ENCODE results near the gene LRRC14B. TPM values are rescaled to one million over a fixed set of nuclear protein-coding genes. Genes with fewer than 3 reads are reported as not detected.
"Not testable (repeated sequence)": the region's sequence is repeated elsewhere in the genome, so short reads cannot be mapped to it uniquely, and the experiment has no call there.

LRRC14B gene
- total RNA-seq, 5 donors from 2014 or later (not counting 1 experiment from before 2014, with no cell fraction given): not detected

GRCh38 chr5:163338-163620 is 28.0 kb upstream of the LRRC14B start:
- no peaks in the 10 kb centered on the region for H3K4me1 Mint-ChIP-seq
- no peak for ATAC-seq (replicated peaks in 1 of 4)
- peaks cover 16 to 27% of the 10 kb centered on the region in 2 donors for H3K27me3 Mint-ChIP-seq
- no peak overlapping the region for H3K27ac Mint-ChIP-seq
- Histone ChIP-seq H3K9me3 (no peaks in the 10 kb centered on the region), H3K27ac (ENCODE audit: low read length) (no peak overlapping the region), H3K4me3 (ENCODE audit: control insufficient read depth in 1 of 2, extremely low read depth in 1 of 2, low read length in 1 of 2) (no peak overlapping the region), H3K4me1 (ENCODE audit: control insufficient read depth in 1 of 2, extremely low read depth in 1 of 2, insufficient read depth in 2 of 2, low read length in 2 of 2) (no peaks in the 10 kb centered on the region), H3K27me3 (replicated peaks in 1 of 2; ENCODE audit: control insufficient read depth in 2 of 2, extremely low read depth in 1 of 2, insufficient read depth in 2 of 2, low read length in 1 of 2) (peaks cover 0 to 43% of the 10 kb centered on the region in 2 experiments), H3K36me3 (ENCODE audit: control insufficient read depth in 2 of 2, extremely low read depth in 1 of 2, insufficient read depth in 1 of 2, low read length in 1 of 2) (no peaks in the 10 kb centered on the region)
- WGBS (ENCODE audit: insufficient coverage): 100% methylated on average over 1 of the region's 7 CpGs
- ChIA-PET CTCF (no interaction called here), POLR2A (no interaction called here)
- no peak for DNase-seq
- no peak overlapping the region for H3K4me3 Mint-ChIP-seq
- H3K36me3 Mint-ChIP-seq: no peaks in the 10 kb centered on the region
- no peaks in the 10 kb centered on the region for H3K9me3 Mint-ChIP-seq

- Histone ChIP-seq H3K36me3 (ENCODE audit: control insufficient read depth in 2 of 2, extremely low read depth in 1 of 2, insufficient read depth in 1 of 2, low read length in 1 of 2) (no peaks in the 10 kb centered on the region), H3K4me1 (ENCODE audit: control insufficient read depth in 1 of 2, extremely low read depth in 1 of 2, insufficient read depth in 2 of 2, low read length in 2 of 2) (no peaks in the 10 kb centered on the region), H3K27me3 (replicated peaks in 1 of 2; ENCODE audit: control insufficient read depth in 2 of 2, extremely low read depth in 1 of 2, insufficient read depth in 2 of 2, low read length in 1 of 2) (peaks cover 0 to 38% of the 10 kb centered on the region in 2 experiments), H3K9me3 (no peaks in the 10 kb centered on the region), H3K4me3 (ENCODE audit: control insufficient read depth in 1 of 2, extremely low read depth in 1 of 2, low read length in 1 of 2) (no peak overlapping the region), H3K27ac (ENCODE audit: low read length) (no peak overlapping the region)
- ChIA-PET POLR2A (no interaction called here), CTCF (no interaction called here)
- Mint-ChIP-seq H3K36me3 (no peaks in the 10 kb centered on the region), H3K9me3 (no peaks in the 10 kb centered on the region), H3K4me1 (no peaks in the 10 kb centered on the region), H3K27ac (no peak overlapping the region), H3K27me3 (peaks cover 12 to 24% of the 10 kb centered on the region in 2 donors), H3K4me3 (no peak overlapping the region)
- no peak for DNase-seq
- 100% methylated on average over 2 of the region's 13 CpGs for WGBS (ENCODE audit: insufficient coverage)
- no peak for ATAC-seq (replicated peaks in 1 of 4)
Observed at GRCh38 chr5:163841-164240, 27.5 kb upstream of the LRRC14B start.

- no peak overlapping the region for H3K4me3 Mint-ChIP-seq
- 83% methylated on average over 10 of the region's 14 CpGs for WGBS (ENCODE audit: insufficient coverage)
- DNase-seq: no peak
Observed at GRCh38 chr5:164244-164643, 27.1 kb upstream of the LRRC14B start.

GRCh38 chr5:164783-165182 is 26.5 kb upstream of the LRRC14B start:
- H3K36me3 Mint-ChIP-seq; POLR2A ChIA-PET; H3K4me1 ChIP-seq (ENCODE audit: control insufficient read depth in 1 of 2, extremely low read depth in 1 of 2, insufficient read depth in 2 of 2, low read length in 2 of 2); H3K4me1 Mint-ChIP-seq; H3K36me3 ChIP-seq (ENCODE audit: control insufficient read depth in 2 of 2, extremely low read depth in 1 of 2, insufficient read depth in 1 of 2, low read length in 1 of 2); CTCF ChIA-PET; H3K4me3 ChIP-seq (ENCODE audit: control insufficient read depth in 1 of 2, extremely low read depth in 1 of 2, low read length in 1 of 2); DNase-seq; H3K9me3 ChIP-seq; ATAC-seq (replicated peaks in 1 of 4); H3K9me3 Mint-ChIP-seq; H3K27ac ChIP-seq (ENCODE audit: low read length); H3K4me3 Mint-ChIP-seq; H3K27ac Mint-ChIP-seq: not testable (repeated sequence)
- WGBS (ENCODE audit: insufficient coverage): 93% methylated on average over 15 of the region's 25 CpGs
- peaks cover 10 to 18% of the 10 kb centered on the region in 2 donors for H3K27me3 Mint-ChIP-seq
- peaks cover 0 to 31% of the 10 kb centered on the region in 2 experiments for H3K27me3 ChIP-seq (replicated peaks in 1 of 2; ENCODE audit: control insufficient read depth in 2 of 2, extremely low read depth in 1 of 2, insufficient read depth in 2 of 2, low read length in 1 of 2)

More at GRCh38 chr5:164244-164643, 27.1 kb upstream of the LRRC14B start:
- no peaks in the 10 kb centered on the region for H3K4me1 ChIP-seq (ENCODE audit: control insufficient read depth in 1 of 2, extremely low read depth in 1 of 2, insufficient read depth in 2 of 2, low read length in 2 of 2)
- peaks cover 12 to 24% of the 10 kb centered on the region in 2 donors for H3K27me3 Mint-ChIP-seq
- ATAC-seq (replicated peaks in 1 of 4): no peak
- H3K27ac Mint-ChIP-seq: no peak overlapping the region
- peaks cover 0 to 34% of the 10 kb centered on the region in 2 experiments for H3K27me3 ChIP-seq (replicated peaks in 1 of 2; ENCODE audit: control insufficient read depth in 2 of 2, extremely low read depth in 1 of 2, insufficient read depth in 2 of 2, low read length in 1 of 2)
- CTCF ChIA-PET: no interaction called here
- POLR2A ChIA-PET: no interaction called here
- H3K27ac ChIP-seq (ENCODE audit: low read length): no peak overlapping the region
- no peaks in the 10 kb centered on the region for H3K36me3 Mint-ChIP-seq
- H3K4me3 ChIP-seq (ENCODE audit: control insufficient read depth in 1 of 2, extremely low read depth in 1 of 2, low read length in 1 of 2): no peak overlapping the region
- no peaks in the 10 kb centered on the region for H3K9me3 ChIP-seq
- no peaks in the 10 kb centered on the region for H3K36me3 ChIP-seq (ENCODE audit: control insufficient read depth in 2 of 2, extremely low read depth in 1 of 2, insufficient read depth in 1 of 2, low read length in 1 of 2)
- H3K4me1 Mint-ChIP-seq: no peaks in the 10 kb centered on the region
- no peaks in the 10 kb centered on the region for H3K9me3 Mint-ChIP-seq

- Histone ChIP-seq H3K4me1 (ENCODE audit: control insufficient read depth in 1 of 2, extremely low read depth in 1 of 2, insufficient read depth in 2 of 2, low read length in 2 of 2) (no peaks in the 10 kb centered on the region), H3K36me3 (ENCODE audit: control insufficient read depth in 2 of 2, extremely low read depth in 1 of 2, insufficient read depth in 1 of 2, low read length in 1 of 2) (no peaks in the 10 kb centered on the region), H3K9me3 (no peaks in the 10 kb centered on the region), H3K27ac (ENCODE audit: low read length) (no peak overlapping the region), H3K27me3 (replicated peaks in 1 of 2; ENCODE audit: control insufficient read depth in 2 of 2, extremely low read depth in 1 of 2, insufficient read depth in 2 of 2, low read length in 1 of 2) (peaks cover 0 to 24% of the 10 kb centered on the region in 2 experiments), H3K4me3 (ENCODE audit: control insufficient read depth in 1 of 2, extremely low read depth in 1 of 2, low read length in 1 of 2) (no peak overlapping the region)
- POLR2A ChIA-PET: no interaction called here
- Mint-ChIP-seq H3K4me1 (no peaks in the 10 kb centered on the region), H3K36me3 (no peaks in the 10 kb centered on the region), H3K27ac (no peak overlapping the region), H3K27me3 (no peaks in the 10 kb centered on the region), H3K9me3 (no peaks in the 10 kb centered on the region), H3K4me3 (no peak overlapping the region)
- no peak for ATAC-seq (replicated peaks in 1 of 4)
- WGBS (ENCODE audit: insufficient coverage): 84% methylated on average over 12 of the region's 27 CpGs
- DNase-seq: no peak
- CTCF ChIA-PET: no interaction called here
Observed at GRCh38 chr5:166441-167372, 24.6 kb upstream of the LRRC14B start.

GRCh38 chr5:167511-167910 is 23.8 kb upstream of the LRRC14B start:
- H3K9me3 Mint-ChIP-seq: no peaks in the 10 kb centered on the region
- H3K4me3 Mint-ChIP-seq: no peak overlapping the region
- Histone ChIP-seq H3K4me3 (ENCODE audit: control insufficient read depth in 1 of 2, extremely low read depth in 1 of 2, low read length in 1 of 2) (no peak overlapping the region), H3K9me3 (no peaks in the 10 kb centered on the region), H3K27me3 (replicated peaks in 1 of 2; ENCODE audit: control insufficient read depth in 2 of 2, extremely low read depth in 1 of 2, insufficient read depth in 2 of 2, low read length in 1 of 2) (peaks cover 0 to 26% of the 10 kb centered on the region in 2 experiments), H3K27ac (ENCODE audit: low read length) (no peak overlapping the region), H3K36me3 (ENCODE audit: control insufficient read depth in 2 of 2, extremely low read depth in 1 of 2, insufficient read depth in 1 of 2, low read length in 1 of 2) (no peaks in the 10 kb centered on the region), H3K4me1 (ENCODE audit: control insufficient read depth in 1 of 2, extremely low read depth in 1 of 2, insufficient read depth in 2 of 2, low read length in 2 of 2) (no peaks in the 10 kb centered on the region)
- WGBS (ENCODE audit: insufficient coverage): 92% methylated on average over 2 of the region's 7 CpGs
- CTCF ChIA-PET: no interaction called here
- no peak overlapping the region for H3K27ac Mint-ChIP-seq
- H3K27me3 Mint-ChIP-seq: peaks cover 0 to under 1% of the 10 kb centered on the region in 2 donors
- no peak for ATAC-seq (replicated peaks in 1 of 4)
- POLR2A ChIA-PET: no interaction called here
- no peaks in the 10 kb centered on the region for H3K36me3 Mint-ChIP-seq
- DNase-seq: no peak
- H3K4me1 Mint-ChIP-seq: no peaks in the 10 kb centered on the region
